Stimulated activated CD8-positive, alpha-beta memory T cell treated with anti-CD3 and anti-CD28 coated beads, Interleukin-2, amount 100 ng/mL, for 1 hour (primary cell): Measurements from ENCODE around the gene DOK5.

ENCODE experiments used
- DNase-seq, 2 donors: peaks; one replicate each; pipeline ENCODE4 v3.0.0-alpha.2; 2020; ENCODE audit warnings: low read depth in 2 of 2

DOK5 gene

GRCh38 chr20:54512694-54513093 is 37.3 kb downstream of the DOK5 start:
- no peak for DNase-seq

- no peak for DNase-seq
These were observed 38.7 kb downstream of the DOK5 start for GRCh38 chr20:54514028-54514607.

- DNase-seq, result no peak
These were observed 40.6 kb downstream of the DOK5 start for GRCh38 chr20:54515793-54516628.

- DNase-seq, result no peak
These were observed 42.0 kb downstream of the DOK5 start for GRCh38 chr20:54517241-54517975.

GRCh38 chr20:54524849-54525248 is 49.5 kb downstream of the DOK5 start:
- DNase-seq, result no peak

- no peak for DNase-seq
These were observed 50.7 kb downstream of the DOK5 start for GRCh38 chr20:54525916-54526590.

- no peak for DNase-seq
These were observed 51.4 kb downstream of the DOK5 start for GRCh38 chr20:54526801-54527200.

- DNase-seq, result no peak
These were observed 57.2 kb downstream of the DOK5 start for GRCh38 chr20:54532573-54532972.

GRCh38 chr20:54534101-54534500 is 58.7 kb downstream of the DOK5 start:
- no peak for DNase-seq

- no peak for DNase-seq
These were observed 59.6 kb downstream of the DOK5 start for GRCh38 chr20:54535033-54535432.

GRCh38 chr20:54535746-54536145 is 60.4 kb downstream of the DOK5 start:
- no peak for DNase-seq

GRCh38 chr20:54539521-54540046 is 64.2 kb downstream of the DOK5 start:
- no peak for DNase-seq

- DNase-seq, result no peak
These were observed 68.0 kb downstream of the DOK5 start for GRCh38 chr20:54543369-54543768.

- no peak for DNase-seq
These were observed 70.4 kb downstream of the DOK5 start for GRCh38 chr20:54545676-54546358.

GRCh38 chr20:54548849-54549248 is 73.5 kb downstream of the DOK5 start:
- DNase-seq, result no peak

GRCh38 chr20:54549658-54550326 is 74.4 kb downstream of the DOK5 start:
- DNase-seq, result no peak

GRCh38 chr20:54550776-54551396 is 75.5 kb downstream of the DOK5 start:
- DNase-seq, result no peak

GRCh38 chr20:54554006-54554405 is 78.6 kb downstream of the DOK5 start:
- no peak for DNase-seq

- no peak for DNase-seq
These were observed 79.8 kb downstream of the DOK5 start for GRCh38 chr20:54555150-54555549.

GRCh38 chr20:54556406-54556805 is 81.0 kb downstream of the DOK5 start:
- DNase-seq, result no peak
